Peyer's patch (tissue), 4 donors: Measurements from ENCODE around the gene TMEM225B.

Experiments
- POLR2A ChIP-seq, 2 donors: fragments of 450-650 bp; IDR thresholded peaks; one replicate each; pipeline ENCODE4 v1.5.1; 2017; ENCODE audit warnings: antibody characterized with exemption in 2 of 2, mild to moderate bottlenecking in 2 of 2, moderate library complexity in 2 of 2
- TF ChIP-seq, protein P1 (sequence below), 6 experiments: fragments of 450-650 bp in 4 of 6; fragments of 200-600 bp in 2 of 6; sonication (generic) in 1 of 6; IDR thresholded peaks; one replicate each; pipeline ENCODE4 v1.5.1; 2017 to 2019; ENCODE audit warnings: antibody characterized with exemption in 6 of 6, mild to moderate bottlenecking in 3 of 6, moderate library complexity in 1 of 6

DNA sequence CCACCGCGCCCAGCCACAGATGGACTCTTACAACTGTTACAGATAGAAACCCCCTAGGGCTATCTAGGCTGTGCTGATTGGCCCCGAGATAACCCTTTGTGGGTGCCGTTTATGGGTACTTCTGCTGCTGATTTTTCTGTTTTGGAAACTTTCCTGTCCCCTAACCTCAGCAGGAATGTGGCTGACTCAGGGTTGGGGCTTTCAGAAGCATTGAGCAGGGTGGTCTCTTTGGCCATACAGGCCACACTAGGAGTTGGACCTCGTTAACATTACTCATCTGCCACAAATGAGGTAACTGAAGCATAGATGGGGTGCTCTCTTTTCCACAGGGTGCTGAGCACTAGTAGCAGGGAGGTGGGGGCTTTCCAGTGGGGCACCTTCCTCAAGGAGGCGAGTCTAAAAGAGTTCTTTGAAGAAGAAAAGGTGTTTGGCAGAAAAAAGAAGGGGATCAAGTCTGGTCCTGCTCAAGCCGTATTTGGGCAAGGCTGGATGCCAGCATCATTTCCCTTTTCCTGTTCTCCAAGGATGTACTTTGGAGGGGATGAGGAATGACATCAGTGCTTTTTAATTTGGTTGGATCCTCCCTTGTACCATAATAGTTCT lies 25.1 kb downstream of the TMEM225B start:
- TF ChIP-seq, protein P1, sequence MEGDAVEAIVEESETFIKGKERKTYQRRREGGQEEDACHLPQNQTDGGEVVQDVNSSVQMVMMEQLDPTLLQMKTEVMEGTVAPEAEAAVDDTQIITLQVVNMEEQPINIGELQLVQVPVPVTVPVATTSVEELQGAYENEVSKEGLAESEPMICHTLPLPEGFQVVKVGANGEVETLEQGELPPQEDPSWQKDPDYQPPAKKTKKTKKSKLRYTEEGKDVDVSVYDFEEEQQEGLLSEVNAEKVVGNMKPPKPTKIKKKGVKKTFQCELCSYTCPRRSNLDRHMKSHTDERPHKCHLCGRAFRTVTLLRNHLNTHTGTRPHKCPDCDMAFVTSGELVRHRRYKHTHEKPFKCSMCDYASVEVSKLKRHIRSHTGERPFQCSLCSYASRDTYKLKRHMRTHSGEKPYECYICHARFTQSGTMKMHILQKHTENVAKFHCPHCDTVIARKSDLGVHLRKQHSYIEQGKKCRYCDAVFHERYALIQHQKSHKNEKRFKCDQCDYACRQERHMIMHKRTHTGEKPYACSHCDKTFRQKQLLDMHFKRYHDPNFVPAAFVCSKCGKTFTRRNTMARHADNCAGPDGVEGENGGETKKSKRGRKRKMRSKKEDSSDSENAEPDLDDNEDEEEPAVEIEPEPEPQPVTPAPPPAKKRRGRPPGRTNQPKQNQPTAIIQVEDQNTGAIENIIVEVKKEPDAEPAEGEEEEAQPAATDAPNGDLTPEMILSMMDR (IDR thresholded peaks at IDR 0.05), result no peak
- no peak for TF ChIP-seq POLR2A (IDR thresholded peaks at IDR 0.05)
